ENCODE results near the gene NINL.

- TF ChIP-seq EZH2phosphoT487 (IDR thresholded peaks at IDR 0.05; ENCODE audit: low read depth, severe bottlenecking, unreplicated experiment) (no peak), EZH2 (IDR thresholded peaks at IDR 0.05; ENCODE audit: borderline replicate concordance) (no peak)
- TF ChIP-seq, protein P1, sequence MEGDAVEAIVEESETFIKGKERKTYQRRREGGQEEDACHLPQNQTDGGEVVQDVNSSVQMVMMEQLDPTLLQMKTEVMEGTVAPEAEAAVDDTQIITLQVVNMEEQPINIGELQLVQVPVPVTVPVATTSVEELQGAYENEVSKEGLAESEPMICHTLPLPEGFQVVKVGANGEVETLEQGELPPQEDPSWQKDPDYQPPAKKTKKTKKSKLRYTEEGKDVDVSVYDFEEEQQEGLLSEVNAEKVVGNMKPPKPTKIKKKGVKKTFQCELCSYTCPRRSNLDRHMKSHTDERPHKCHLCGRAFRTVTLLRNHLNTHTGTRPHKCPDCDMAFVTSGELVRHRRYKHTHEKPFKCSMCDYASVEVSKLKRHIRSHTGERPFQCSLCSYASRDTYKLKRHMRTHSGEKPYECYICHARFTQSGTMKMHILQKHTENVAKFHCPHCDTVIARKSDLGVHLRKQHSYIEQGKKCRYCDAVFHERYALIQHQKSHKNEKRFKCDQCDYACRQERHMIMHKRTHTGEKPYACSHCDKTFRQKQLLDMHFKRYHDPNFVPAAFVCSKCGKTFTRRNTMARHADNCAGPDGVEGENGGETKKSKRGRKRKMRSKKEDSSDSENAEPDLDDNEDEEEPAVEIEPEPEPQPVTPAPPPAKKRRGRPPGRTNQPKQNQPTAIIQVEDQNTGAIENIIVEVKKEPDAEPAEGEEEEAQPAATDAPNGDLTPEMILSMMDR (IDR thresholded peaks at IDR 0.05; ENCODE audit: poor library complexity): no peak
Observed at GRCh38 chr20:25494506-25495188, 90.7 kb downstream of the NINL start.
